ENCODE measurements around the gene CLN5. TPM values are rescaled to one million over a fixed set of nuclear protein-coding genes. Genes with fewer than 3 reads are reported as not detected.

The CLN5 gene
- total RNA-seq, 1 donor from 2014 or later, result 22.7 TPM

DNA sequence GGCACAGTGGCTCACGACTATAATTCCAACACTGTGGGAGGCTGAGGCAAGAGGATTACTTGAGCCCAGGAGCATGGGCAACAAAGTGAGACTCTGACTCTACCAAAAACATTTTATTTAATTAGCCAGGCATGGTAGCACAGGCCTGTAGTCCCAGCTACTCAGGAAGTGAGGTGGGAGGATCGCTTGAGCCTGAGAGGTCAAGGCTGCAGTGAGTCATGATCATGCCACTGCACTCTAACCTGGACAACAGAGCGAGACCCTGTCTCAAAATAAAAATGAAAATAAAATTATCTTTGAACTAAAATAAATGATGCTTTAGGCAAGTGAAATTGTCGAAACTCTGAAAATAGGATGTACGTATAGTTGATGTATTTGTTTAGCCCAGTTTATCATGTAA, 8.2 kb upstream of the CLN5 start:
- no peaks in the 10 kb centered on the region for H3K36me3 Mint-ChIP-seq (ENCODE audit: low read depth)
- peaks cover 5% of the 10 kb centered on the region for H3K4me1 Mint-ChIP-seq (ENCODE audit: low read depth)
- TF ChIP-seq, protein P1, sequence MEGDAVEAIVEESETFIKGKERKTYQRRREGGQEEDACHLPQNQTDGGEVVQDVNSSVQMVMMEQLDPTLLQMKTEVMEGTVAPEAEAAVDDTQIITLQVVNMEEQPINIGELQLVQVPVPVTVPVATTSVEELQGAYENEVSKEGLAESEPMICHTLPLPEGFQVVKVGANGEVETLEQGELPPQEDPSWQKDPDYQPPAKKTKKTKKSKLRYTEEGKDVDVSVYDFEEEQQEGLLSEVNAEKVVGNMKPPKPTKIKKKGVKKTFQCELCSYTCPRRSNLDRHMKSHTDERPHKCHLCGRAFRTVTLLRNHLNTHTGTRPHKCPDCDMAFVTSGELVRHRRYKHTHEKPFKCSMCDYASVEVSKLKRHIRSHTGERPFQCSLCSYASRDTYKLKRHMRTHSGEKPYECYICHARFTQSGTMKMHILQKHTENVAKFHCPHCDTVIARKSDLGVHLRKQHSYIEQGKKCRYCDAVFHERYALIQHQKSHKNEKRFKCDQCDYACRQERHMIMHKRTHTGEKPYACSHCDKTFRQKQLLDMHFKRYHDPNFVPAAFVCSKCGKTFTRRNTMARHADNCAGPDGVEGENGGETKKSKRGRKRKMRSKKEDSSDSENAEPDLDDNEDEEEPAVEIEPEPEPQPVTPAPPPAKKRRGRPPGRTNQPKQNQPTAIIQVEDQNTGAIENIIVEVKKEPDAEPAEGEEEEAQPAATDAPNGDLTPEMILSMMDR (IDR thresholded peaks at IDR 0.05), result no peak
- no peak overlapping the region for H3K27ac Mint-ChIP-seq (ENCODE audit: unreplicated experiment)
- no peak for DNase-seq (ENCODE audit: low spot score)
- peaks cover 27% of the 10 kb centered on the region for H3K27me3 Mint-ChIP-seq (ENCODE audit: low read depth)
- no peak overlapping the region for H3K4me3 Mint-ChIP-seq (ENCODE audit: unreplicated experiment)
- H3K9me3 Mint-ChIP-seq (ENCODE audit: low read depth), result no peaks in the 10 kb centered on the region

DNA sequence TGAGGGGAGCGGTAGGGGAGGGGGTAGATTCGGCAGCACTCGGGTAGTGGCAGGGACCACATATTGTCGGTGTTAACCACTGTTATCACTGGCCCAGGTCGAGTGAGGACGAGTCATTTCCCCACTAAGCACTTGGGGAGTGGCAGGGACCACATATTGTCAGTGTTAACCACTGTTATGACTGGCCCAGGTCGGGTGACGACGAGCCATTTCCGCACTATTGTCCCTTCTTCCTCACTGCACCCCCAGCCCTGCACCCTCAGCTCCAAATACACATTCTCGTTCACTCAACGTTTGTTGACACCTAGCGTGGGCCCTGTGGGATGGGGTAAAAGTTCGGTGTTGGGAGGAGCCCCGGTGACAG, 467 bp upstream of the CLN5 start:
- Mint-ChIP-seq H3K4me1 (ENCODE audit: low read depth) (peaks cover 27% of the 10 kb centered on the region), H3K9me3 (ENCODE audit: low read depth) (no peaks in the 10 kb centered on the region), H3K36me3 (ENCODE audit: low read depth) (peaks cover 2% of the 10 kb centered on the region), H3K27me3 (ENCODE audit: low read depth) (peaks cover 2% of the 10 kb centered on the region), H3K4me3 (ENCODE audit: unreplicated experiment) (peak overlapping the region; percentile 96), H3K27ac (ENCODE audit: unreplicated experiment) (peak overlapping the region; percentile 96)
- TF ChIP-seq, protein P1 (IDR thresholded peaks at IDR 0.05), result no peak
- no peak for DNase-seq (ENCODE audit: low spot score)

DNA sequence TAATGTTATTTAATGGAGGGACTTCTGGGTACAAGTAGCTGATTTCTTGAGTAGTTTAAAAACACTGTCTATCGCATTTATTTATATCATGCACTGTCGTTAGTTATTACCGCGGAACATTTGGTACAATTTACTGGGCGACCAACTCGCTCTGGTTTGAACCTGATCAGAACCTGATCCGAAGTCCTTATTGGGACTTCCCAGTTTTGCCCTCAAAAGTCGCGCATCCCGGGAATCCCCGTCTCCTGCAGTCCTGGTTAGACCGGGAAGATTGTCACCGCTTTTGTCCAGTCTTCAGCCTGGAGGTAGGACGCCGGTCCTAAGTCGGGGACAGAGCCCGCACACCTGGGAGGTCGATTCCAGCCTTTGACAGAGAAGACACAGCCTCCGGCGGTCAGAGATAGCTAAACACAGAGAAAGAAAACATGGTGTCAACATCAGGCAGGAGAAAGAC, 694 bp downstream of the CLN5 start:
- Mint-ChIP-seq H3K27ac (ENCODE audit: unreplicated experiment) (peak overlapping the region; percentile 98), H3K36me3 (ENCODE audit: low read depth) (peaks cover 8% of the 10 kb centered on the region), H3K4me3 (ENCODE audit: unreplicated experiment) (peak overlapping the region; percentile 96), H3K9me3 (ENCODE audit: low read depth) (no peaks in the 10 kb centered on the region), H3K27me3 (ENCODE audit: low read depth) (no peaks in the 10 kb centered on the region), H3K4me1 (ENCODE audit: low read depth) (peaks cover 27% of the 10 kb centered on the region)
- no peak for DNase-seq (ENCODE audit: low spot score)
- TF ChIP-seq, protein P1 (IDR thresholded peaks at IDR 0.05), result peak; percentile 3

- Mint-ChIP-seq H3K4me1 (ENCODE audit: low read depth) (peaks cover 27% of the 10 kb centered on the region), H3K36me3 (ENCODE audit: low read depth) (peaks cover 8% of the 10 kb centered on the region), H3K4me3 (ENCODE audit: unreplicated experiment) (peak overlapping the region; percentile 96), H3K9me3 (ENCODE audit: low read depth) (no peaks in the 10 kb centered on the region), H3K27ac (ENCODE audit: unreplicated experiment) (peak overlapping the region; percentile 98), H3K27me3 (ENCODE audit: low read depth) (no peaks in the 10 kb centered on the region)
- TF ChIP-seq, protein P1 (IDR thresholded peaks at IDR 0.05), result no peak
- DNase-seq (ENCODE audit: low spot score), result no peak
Observed at GRCh38 chr13:76993021-76993420, 1.1 kb downstream of the CLN5 start.

DNA sequence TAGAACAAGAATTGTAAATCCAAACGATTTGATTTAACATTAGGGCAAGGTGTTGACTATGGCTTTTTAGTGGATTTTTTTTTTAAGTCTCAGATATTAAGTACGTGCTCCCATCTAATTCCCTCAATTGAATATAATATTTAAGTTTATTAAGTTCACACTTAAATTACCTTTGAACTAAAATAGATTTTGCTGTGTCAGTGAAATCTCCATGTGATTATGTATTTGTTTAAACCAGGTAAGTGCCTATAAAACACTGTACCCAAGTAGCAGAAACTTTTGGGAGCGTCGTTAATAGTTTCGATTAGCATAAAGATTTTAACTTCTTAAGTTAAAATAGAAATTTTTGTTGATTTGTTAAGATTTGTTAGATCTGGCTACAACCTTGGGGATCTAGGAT, 1.6 kb downstream of the CLN5 start:
- TF ChIP-seq, protein P1 (IDR thresholded peaks at IDR 0.05), result no peak

More for the DNA sequence above, 1.6 kb downstream of the CLN5 start:
- no peak for DNase-seq (ENCODE audit: low spot score)
- peaks cover 11% of the 10 kb centered on the region for H3K36me3 Mint-ChIP-seq (ENCODE audit: low read depth)
- H3K4me1 Mint-ChIP-seq (ENCODE audit: low read depth), result peaks cover 27% of the 10 kb centered on the region
- no peaks in the 10 kb centered on the region for H3K27me3 Mint-ChIP-seq (ENCODE audit: low read depth)
- H3K9me3 Mint-ChIP-seq (ENCODE audit: low read depth), result no peaks in the 10 kb centered on the region
- peak overlapping the region; percentile 98 for H3K27ac Mint-ChIP-seq (ENCODE audit: unreplicated experiment)
- H3K4me3 Mint-ChIP-seq (ENCODE audit: unreplicated experiment), result peak overlapping the region; percentile 96
